ENCODE measurements around the gene PPP1R1B.

PPP1R1B gene

GRCh38 chr17:39650121-39650579 lies 23.4 kb downstream of the PPP1R1B start:
- TF ChIP-seq EP300 (IDR thresholded peaks at IDR 0.05; ENCODE audit: borderline replicate concordance) (no peak), TEAD4 (IDR thresholded peaks at IDR 0.05) (no peak), NFIC (IDR thresholded peaks at IDR 0.05) (no peak), MAX (IDR thresholded peaks at IDR 0.05) (no peak), REST (IDR thresholded peaks at IDR 0.05; ENCODE audit: low read depth) (no peak), EGR1 (IDR thresholded peaks at IDR 0.05) (no peak), FOXM1 (IDR thresholded peaks at IDR 0.05; ENCODE audit: borderline replicate concordance, low read depth) (no peak), ZBTB7A (IDR thresholded peaks at IDR 0.05; ENCODE audit: low read depth) (no peak), CREB1 (IDR thresholded peaks at IDR 0.05; ENCODE audit: low read depth) (no peak), YY1 (IDR thresholded peaks at IDR 0.05; ENCODE audit: low read depth) (no peak), RAD21 (IDR thresholded peaks at IDR 0.05; ENCODE audit: low read depth) (no peak)

- no peak for TF ChIP-seq MAX (IDR thresholded peaks at IDR 0.05)
- TF ChIP-seq TCF12 (IDR thresholded peaks at IDR 0.05; ENCODE audit: low read depth), result no peak
- no peak for TF ChIP-seq TEAD4 (IDR thresholded peaks at IDR 0.05)
- TF ChIP-seq YY1 (IDR thresholded peaks at IDR 0.05; ENCODE audit: low read depth), result no peak
- no peak for TF ChIP-seq REST (IDR thresholded peaks at IDR 0.05; ENCODE audit: low read depth)
- TF ChIP-seq EP300 (IDR thresholded peaks at IDR 0.05; ENCODE audit: borderline replicate concordance), result no peak
These were observed 25.3 kb downstream of the PPP1R1B start for GRCh38 chr17:39651923-39652586.

GRCh38 chr17:39652587-39653315 lies 26.0 kb downstream of the PPP1R1B start:
- TF ChIP-seq USF1 (IDR thresholded peaks at IDR 0.05) (no peak), REST (IDR thresholded peaks at IDR 0.05; ENCODE audit: low read depth) (no peak), YY1 (IDR thresholded peaks at IDR 0.05; ENCODE audit: low read depth) (no peak), TAF1 (IDR thresholded peaks at IDR 0.05; ENCODE audit: low read depth) (no peak), TCF12 (IDR thresholded peaks at IDR 0.05; ENCODE audit: low read depth) (no peak), RAD21 (IDR thresholded peaks at IDR 0.05; ENCODE audit: low read depth) (no peak), FOXM1 (IDR thresholded peaks at IDR 0.05; ENCODE audit: borderline replicate concordance, low read depth) (no peak), CEBPB (IDR thresholded peaks at IDR 0.05) (no peak), ZBTB7A (IDR thresholded peaks at IDR 0.05; ENCODE audit: low read depth) (no peak), EGR1 (IDR thresholded peaks at IDR 0.05) (no peak), CREB1 (IDR thresholded peaks at IDR 0.05; ENCODE audit: low read depth) (no peak), MAX (IDR thresholded peaks at IDR 0.05) (no peak), TEAD4 (IDR thresholded peaks at IDR 0.05) (no peak), NFIC (IDR thresholded peaks at IDR 0.05) (no peak), EP300 (IDR thresholded peaks at IDR 0.05; ENCODE audit: borderline replicate concordance) (no peak)

GRCh38 chr17:39653316-39653661 lies 26.5 kb downstream of the PPP1R1B start:
- no peak for TF ChIP-seq TEAD4 (IDR thresholded peaks at IDR 0.05)
- TF ChIP-seq USF1 (IDR thresholded peaks at IDR 0.05), result no peak
- TF ChIP-seq RAD21 (IDR thresholded peaks at IDR 0.05; ENCODE audit: low read depth), result no peak
- TF ChIP-seq FOXM1 (IDR thresholded peaks at IDR 0.05; ENCODE audit: borderline replicate concordance, low read depth), result no peak
- TF ChIP-seq CEBPB (IDR thresholded peaks at IDR 0.05), result no peak
- TF ChIP-seq CREB1 (IDR thresholded peaks at IDR 0.05; ENCODE audit: low read depth), result no peak
- TF ChIP-seq YY1 (IDR thresholded peaks at IDR 0.05; ENCODE audit: low read depth), result no peak
- TF ChIP-seq EGR1 (IDR thresholded peaks at IDR 0.05), result no peak
- no peak for TF ChIP-seq ZBTB7A (IDR thresholded peaks at IDR 0.05; ENCODE audit: low read depth)
- no peak for TF ChIP-seq EP300 (IDR thresholded peaks at IDR 0.05; ENCODE audit: borderline replicate concordance)
- TF ChIP-seq REST (IDR thresholded peaks at IDR 0.05; ENCODE audit: low read depth), result no peak
- no peak for TF ChIP-seq TCF12 (IDR thresholded peaks at IDR 0.05; ENCODE audit: low read depth)
- TF ChIP-seq TAF1 (IDR thresholded peaks at IDR 0.05; ENCODE audit: low read depth), result no peak
- TF ChIP-seq MAX (IDR thresholded peaks at IDR 0.05), result no peak
- no peak for TF ChIP-seq NFIC (IDR thresholded peaks at IDR 0.05)

Data from Ishikawa (cell line).